GM08714 (cell line): Measurements from ENCODE around the gene NEUROD1.
A peak's percentile ranks its signal among the peaks of the same experiment; 100 is the strongest.
"Not testable (repeated sequence)": the region's sequence is repeated elsewhere in the genome, so short reads cannot be mapped to it uniquely, and the experiment has no call there.

ENCODE experiments used
- H3K4me3 ChIP-seq: fragments of 200-500 bp; sonication (Bioruptor generic); 2 replicates; pipeline ENCODE4 v1.5.1; 2014; ENCODE audit warnings: mild to moderate bottlenecking, low read length, inconsistent platforms
- ZNF274 ChIP-seq: IDR thresholded peaks from 2 replicates; pipeline ENCODE4 v1.6.1; 2012; ENCODE audit warnings: mild to moderate bottlenecking, low read depth, low read length

NEUROD1 gene

GRCh38 chr2:181680055-181680936, at the start of gene NEUROD1:
Gene NEUROD1, minus strand, starts transcription at chr2:181680517. Its CDS starts 1,657 bp downstream, at chr2:181678860.
- peak within 1 kb of the TSS; percentile 42; the same call in 1 of the 2 replicates for H3K4me3 ChIP-seq
- TF ChIP-seq ZNF274: no peak

- no peak for TF ChIP-seq ZNF274
Observed at GRCh38 chr2:181725476-181725875, 45.2 kb upstream of the NEUROD1 start.

GRCh38 chr2:181724662-181725061, 44.3 kb upstream of the NEUROD1 start:
- TF ChIP-seq ZNF274: no peak
- no peak overlapping the region for H3K4me3 ChIP-seq

More at GRCh38 chr2:181725476-181725875, 45.2 kb upstream of the NEUROD1 start:
- H3K4me3 ChIP-seq: no peak overlapping the region

- no peak overlapping the region for H3K4me3 ChIP-seq
- no peak for TF ChIP-seq ZNF274
Observed at GRCh38 chr2:181723731-181724130, 43.4 kb upstream of the NEUROD1 start.

- H3K4me3 ChIP-seq: no peak overlapping the region
Observed at GRCh38 chr2:181715033-181715630, 34.8 kb upstream of the NEUROD1 start.

GRCh38 chr2:181711051-181711450, 30.7 kb upstream of the NEUROD1 start:
- not testable (repeated sequence) for H3K4me3 ChIP-seq

More at GRCh38 chr2:181715033-181715630, 34.8 kb upstream of the NEUROD1 start:
- no peak for TF ChIP-seq ZNF274

GRCh38 chr2:181702519-181702918, 22.2 kb upstream of the NEUROD1 start:
- H3K4me3 ChIP-seq: not testable (repeated sequence)

- no peak for TF ChIP-seq ZNF274
Observed at GRCh38 chr2:181698223-181698622, 17.9 kb upstream of the NEUROD1 start.

GRCh38 chr2:181697571-181697970, 17.3 kb upstream of the NEUROD1 start:
- no peak overlapping the region for H3K4me3 ChIP-seq
- no peak for TF ChIP-seq ZNF274

More at GRCh38 chr2:181698223-181698622, 17.9 kb upstream of the NEUROD1 start:
- H3K4me3 ChIP-seq: no peak overlapping the region

- no peak overlapping the region for H3K4me3 ChIP-seq
- TF ChIP-seq ZNF274: no peak
Observed at GRCh38 chr2:181697126-181697525, 16.8 kb upstream of the NEUROD1 start.

- H3K4me3 ChIP-seq: no peak overlapping the region
- TF ChIP-seq ZNF274: no peak
Observed at GRCh38 chr2:181694271-181694670, 14.0 kb upstream of the NEUROD1 start.

- no peak overlapping the region for H3K4me3 ChIP-seq
- TF ChIP-seq ZNF274: no peak
Observed at GRCh38 chr2:181690860-181691259, 10.5 kb upstream of the NEUROD1 start.

- no peak overlapping the region for H3K4me3 ChIP-seq
Observed at GRCh38 chr2:181686576-181687185, 6.4 kb upstream of the NEUROD1 start.

GRCh38 chr2:181685150-181685688, 4.9 kb upstream of the NEUROD1 start:
- H3K4me3 ChIP-seq: no peak overlapping the region
- TF ChIP-seq ZNF274: no peak

More at GRCh38 chr2:181686576-181687185, 6.4 kb upstream of the NEUROD1 start:
- TF ChIP-seq ZNF274: no peak
